Adipocyte (in vitro differentiated cells): ENCODE results near the gene DYRK1A.
"Not testable (repeated sequence)": the region's sequence is repeated elsewhere in the genome, so short reads cannot be mapped to it uniquely, and the experiment has no call there.

ENCODE experiments used
- DNase-seq: peaks from one replicate; pipeline ENCODE4 v3.0.0-alpha.2; 2015; ENCODE audit warnings: low read depth
- H3K27me3 ChIP-seq: replicated peaks from 2 replicates; pipeline ENCODE4 v1.7.0; 2013; ENCODE audit warnings: mild to moderate bottlenecking, low read length, moderate library complexity; ENCODE audit not compliant: control insufficient read depth, insufficient read depth
- H3K36me3 ChIP-seq: 2 replicates; pipeline ENCODE4 v1.7.0; 2013; ENCODE audit warnings: low read length, mild to moderate bottlenecking, moderate library complexity; ENCODE audit not compliant: control insufficient read depth, insufficient read depth, severe bottlenecking
- H3K4me1 ChIP-seq: 2 replicates; pipeline ENCODE4 v1.7.0; 2013; ENCODE audit warnings: mild to moderate bottlenecking, low read length, moderate library complexity; ENCODE audit not compliant: control insufficient read depth, insufficient read depth
- H3K4me3 ChIP-seq: 2 replicates; pipeline ENCODE4 v1.7.0; 2013; ENCODE audit warnings: mild to moderate bottlenecking, low read length, moderate library complexity
- H3K9ac ChIP-seq: 2 replicates; pipeline ENCODE4 v1.7.0; 2013; ENCODE audit warnings: mild to moderate bottlenecking, low read length, moderate library complexity
- H3K9me3 ChIP-seq: 2 replicates; pipeline ENCODE4 v1.7.0; 2013; ENCODE audit warnings: mild to moderate bottlenecking, low read length, moderate library complexity; ENCODE audit not compliant: control insufficient read depth

Gene DYRK1A

DNA sequence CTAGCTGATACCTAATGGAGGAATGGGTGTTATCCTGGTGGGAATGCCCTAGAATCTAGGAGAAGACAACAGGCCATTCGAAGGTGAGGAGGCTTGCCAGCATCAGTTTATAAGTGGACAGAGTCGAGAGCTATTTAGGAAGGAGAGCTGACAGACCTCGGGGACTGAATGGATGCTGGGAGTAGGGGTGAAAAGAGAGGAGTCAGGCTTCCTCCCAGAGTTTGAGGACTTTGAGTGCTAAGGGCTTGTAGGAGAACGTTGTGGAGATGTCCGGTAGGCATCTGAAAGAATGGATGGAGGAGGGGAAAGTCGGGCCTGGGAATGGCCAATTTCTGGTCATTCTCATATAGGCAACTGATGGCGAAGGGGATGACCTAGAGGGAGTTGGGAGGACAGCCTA is 155.1 kb downstream of the DYRK1A start:
- Histone ChIP-seq H3K4me1 (peaks cover 8% of the 10 kb centered on the region), H3K9me3 (no peaks in the 10 kb centered on the region), H3K36me3 (peaks cover 19% of the 10 kb centered on the region), H3K27me3 (no peaks in the 10 kb centered on the region), H3K4me3 (no peak overlapping the region), H3K9ac (no peak overlapping the region)
- DNase-seq, result no peak

DNA sequence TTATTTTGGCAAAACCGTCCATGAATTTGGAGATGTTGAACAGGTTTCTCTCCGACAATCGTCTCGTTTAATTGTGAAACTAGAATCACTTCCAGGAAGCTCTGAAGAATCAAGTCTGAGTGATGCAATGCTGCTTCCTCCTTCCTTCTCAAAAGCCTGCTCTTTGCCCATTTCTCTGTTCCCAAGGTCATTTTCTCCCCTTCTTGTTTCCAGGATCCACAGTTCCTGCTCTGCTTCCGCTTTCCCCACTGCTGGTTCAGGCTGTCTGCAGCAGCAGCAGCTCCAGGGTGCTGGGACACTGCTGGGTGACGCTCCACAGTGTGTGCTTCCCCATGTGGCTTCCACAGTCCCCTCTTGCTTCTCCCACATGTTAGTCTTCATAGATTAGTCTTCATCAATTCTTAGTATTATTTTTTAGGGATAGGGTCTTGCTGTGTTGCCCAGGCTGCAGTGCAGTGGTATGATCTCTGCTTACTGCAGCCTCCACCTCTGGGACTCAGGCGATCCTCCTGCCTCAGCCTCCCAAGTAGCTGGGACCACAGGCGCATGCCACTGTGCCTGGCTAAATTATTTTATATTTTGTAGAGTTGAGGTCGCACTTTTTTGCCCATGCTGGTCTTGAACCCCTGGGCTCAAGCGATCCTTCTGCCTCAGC is 156.2 kb downstream of the DYRK1A start:
- DNase-seq, result no peak
- H3K4me3 ChIP-seq, result no peak overlapping the region

DNA sequence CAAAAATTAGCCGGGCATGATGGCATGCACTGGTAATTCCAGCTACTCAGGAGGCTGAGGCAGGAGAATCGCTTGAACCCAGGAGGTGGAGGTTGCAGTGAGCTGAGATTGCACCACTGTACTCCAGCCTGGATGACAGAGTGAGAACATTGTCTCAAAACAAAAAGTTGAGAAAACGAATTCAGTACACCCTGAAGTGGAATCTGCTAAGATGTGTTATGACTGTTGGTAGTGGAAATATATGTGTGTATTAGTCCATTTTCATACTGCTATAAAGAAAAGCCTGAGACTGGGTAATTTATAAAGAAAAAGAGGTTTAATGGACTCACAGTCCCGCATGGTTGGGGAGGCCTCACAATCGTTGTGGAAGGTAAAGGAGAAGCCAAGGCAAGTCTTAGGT is 158.4 kb downstream of the DYRK1A start:
- H3K27me3 ChIP-seq, H3K4me1 ChIP-seq, DNase-seq, H3K4me3 ChIP-seq, H3K9ac ChIP-seq, H3K36me3 ChIP-seq, H3K9me3 ChIP-seq: not testable (repeated sequence)

More for the DNA sequence above, 156.2 kb downstream of the DYRK1A start:
- Histone ChIP-seq H3K4me1 (peaks cover 8% of the 10 kb centered on the region), H3K9ac (no peak overlapping the region), H3K36me3 (peaks cover 10% of the 10 kb centered on the region), H3K27me3 (no peaks in the 10 kb centered on the region), H3K9me3 (no peaks in the 10 kb centered on the region)

DNA sequence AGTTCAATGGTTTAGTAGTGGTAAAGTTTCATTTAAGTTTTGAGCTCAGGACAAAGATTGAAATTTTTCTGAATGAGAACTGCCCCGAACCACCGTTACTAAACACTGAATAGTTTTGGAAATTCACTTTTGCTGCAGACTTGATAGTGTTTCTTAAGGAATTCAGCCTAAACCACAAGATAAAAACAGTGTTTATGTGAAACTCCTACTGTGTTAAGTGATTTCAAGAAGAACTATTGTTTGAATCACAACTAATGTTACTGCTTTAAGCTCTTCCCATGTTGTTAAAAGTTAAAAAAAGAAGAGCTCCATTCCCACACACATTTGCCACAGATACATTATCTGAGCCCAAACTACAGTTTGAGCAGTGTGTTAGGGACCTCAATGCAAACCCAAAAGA is 159.2 kb downstream of the DYRK1A start:
- DNase-seq, result peak; percentile 15
- peaks cover 5% of the 10 kb centered on the region for H3K27me3 ChIP-seq
- no peak overlapping the region for H3K9ac ChIP-seq
- peaks cover 4% of the 10 kb centered on the region for H3K36me3 ChIP-seq
- no peaks in the 10 kb centered on the region for H3K9me3 ChIP-seq
- H3K4me3 ChIP-seq, result no peak overlapping the region
- peaks cover 4% of the 10 kb centered on the region for H3K4me1 ChIP-seq

DNA sequence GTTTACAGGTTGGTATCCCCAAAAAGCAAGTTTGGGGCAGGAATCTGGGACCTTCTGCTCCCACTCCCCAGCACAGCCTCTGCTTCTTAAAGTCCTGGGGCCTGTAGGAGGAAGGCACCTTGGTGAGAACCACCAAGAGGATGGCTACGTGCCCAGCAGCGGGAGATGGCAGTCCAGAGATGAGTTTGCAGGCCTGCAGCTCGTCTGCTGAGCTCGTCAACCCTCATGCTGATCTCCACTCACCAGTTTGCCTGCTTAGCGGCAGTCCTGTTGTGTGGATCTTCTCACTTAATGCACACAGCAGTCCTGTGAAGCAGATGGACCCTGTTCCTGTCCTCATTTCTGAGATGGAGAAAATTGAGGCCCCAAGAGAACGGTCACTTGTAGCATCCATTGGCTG is 160.5 kb downstream of the DYRK1A start:
- no peak for DNase-seq
- Histone ChIP-seq H3K27me3 (peaks cover 8% of the 10 kb centered on the region), H3K9ac (no peak overlapping the region), H3K9me3 (no peaks in the 10 kb centered on the region), H3K4me3 (no peak overlapping the region), H3K4me1 (peaks cover 15% of the 10 kb centered on the region), H3K36me3 (peaks cover under 1% of the 10 kb centered on the region)

DNA sequence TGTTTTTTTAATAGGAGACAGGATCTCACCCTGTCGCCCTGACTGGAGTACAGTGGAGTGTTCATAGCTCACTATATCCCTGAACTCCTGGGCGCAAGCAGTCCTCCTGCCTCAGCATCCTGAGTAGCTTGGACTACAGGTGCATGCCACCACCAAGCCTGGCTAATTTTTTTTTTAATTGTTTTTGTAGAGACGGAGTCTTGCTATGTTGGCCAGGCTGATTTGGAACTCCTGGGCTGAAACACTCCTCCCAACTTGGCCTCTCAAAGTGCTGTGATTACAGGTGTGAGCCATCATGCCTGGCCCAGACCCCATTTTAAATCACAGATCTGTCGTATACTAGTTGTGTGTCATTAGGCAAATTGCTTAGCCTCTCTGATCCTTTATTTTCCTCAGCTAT is 161.1 kb downstream of the DYRK1A start:
- Histone ChIP-seq H3K4me1 (peaks cover 15% of the 10 kb centered on the region), H3K27me3 (peaks cover 8% of the 10 kb centered on the region), H3K4me3 (no peak overlapping the region), H3K9me3 (no peaks in the 10 kb centered on the region), H3K9ac (no peak overlapping the region), H3K36me3 (no peaks in the 10 kb centered on the region)
- no peak for DNase-seq

DNA sequence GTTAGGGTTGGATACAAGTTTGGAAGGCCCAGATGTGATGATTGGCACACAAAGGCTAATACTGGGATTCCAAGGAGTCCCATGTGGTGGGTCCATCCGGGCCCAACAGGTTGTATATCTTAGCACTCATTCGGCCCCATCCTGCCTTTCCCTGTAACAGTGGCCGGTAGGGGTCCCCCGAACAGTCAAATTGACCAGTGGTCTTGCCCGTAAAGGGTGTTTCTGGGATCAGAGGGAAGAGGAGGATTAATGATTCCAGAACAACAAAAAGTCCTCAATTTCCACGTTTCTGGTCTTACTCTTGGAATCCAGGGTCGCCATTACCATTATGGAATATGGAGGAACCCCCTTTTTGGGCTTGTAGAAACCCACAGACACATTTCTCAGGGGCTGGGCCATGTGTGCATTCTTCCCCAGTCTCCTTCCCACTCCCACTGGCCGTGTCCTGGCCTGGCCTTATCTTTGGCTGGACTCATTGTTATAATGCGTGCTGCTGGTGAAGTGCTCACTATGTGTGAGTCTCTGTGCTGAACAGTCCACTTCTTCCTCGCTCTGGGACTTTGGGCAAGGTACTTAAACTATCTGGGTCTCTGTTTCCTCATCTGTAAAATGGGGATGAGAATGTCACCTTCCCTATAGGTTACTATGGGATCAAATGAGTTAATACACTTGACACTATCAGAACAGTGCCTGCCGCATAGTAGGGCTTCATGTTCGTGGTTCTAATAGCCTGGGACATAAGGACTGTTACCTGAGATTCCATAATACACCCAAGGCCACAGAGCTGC is 161.8 kb downstream of the DYRK1A start:
- peaks cover 15% of the 10 kb centered on the region for H3K4me1 ChIP-seq

DNA sequence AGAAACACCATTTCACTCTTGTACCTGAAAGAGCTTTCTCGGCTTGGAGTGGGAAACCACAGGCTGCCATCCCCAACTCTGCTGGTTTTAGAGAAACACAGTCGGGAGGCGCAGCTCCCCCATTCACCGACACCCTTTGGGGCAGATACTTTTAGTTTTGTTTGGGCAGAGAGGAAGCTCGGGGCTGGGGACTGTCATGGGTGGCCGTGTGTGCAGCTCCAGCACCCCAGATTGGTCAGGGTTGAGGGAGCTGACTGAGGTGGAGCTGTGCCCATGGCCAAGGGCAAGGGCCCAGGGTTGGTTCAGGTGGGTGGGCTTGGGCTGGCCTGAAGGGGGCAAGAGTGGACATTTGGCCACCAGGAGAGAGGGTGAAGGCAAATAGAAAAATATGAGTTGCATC is 163.1 kb downstream of the DYRK1A start:
- H3K4me1 ChIP-seq, result peaks cover 15% of the 10 kb centered on the region
- H3K4me3 ChIP-seq, result no peak overlapping the region
- H3K9ac ChIP-seq, result no peak overlapping the region
- H3K27me3 ChIP-seq, result peaks cover 22% of the 10 kb centered on the region
- DNase-seq, result no peak
- H3K36me3 ChIP-seq, result no peaks in the 10 kb centered on the region
- H3K9me3 ChIP-seq, result no peaks in the 10 kb centered on the region

More for the DNA sequence above, 161.8 kb downstream of the DYRK1A start:
- Histone ChIP-seq H3K4me3 (no peak overlapping the region), H3K9ac (no peak overlapping the region), H3K36me3 (no peaks in the 10 kb centered on the region), H3K9me3 (no peaks in the 10 kb centered on the region), H3K27me3 (peaks cover 13% of the 10 kb centered on the region)
- no peak for DNase-seq

DNA sequence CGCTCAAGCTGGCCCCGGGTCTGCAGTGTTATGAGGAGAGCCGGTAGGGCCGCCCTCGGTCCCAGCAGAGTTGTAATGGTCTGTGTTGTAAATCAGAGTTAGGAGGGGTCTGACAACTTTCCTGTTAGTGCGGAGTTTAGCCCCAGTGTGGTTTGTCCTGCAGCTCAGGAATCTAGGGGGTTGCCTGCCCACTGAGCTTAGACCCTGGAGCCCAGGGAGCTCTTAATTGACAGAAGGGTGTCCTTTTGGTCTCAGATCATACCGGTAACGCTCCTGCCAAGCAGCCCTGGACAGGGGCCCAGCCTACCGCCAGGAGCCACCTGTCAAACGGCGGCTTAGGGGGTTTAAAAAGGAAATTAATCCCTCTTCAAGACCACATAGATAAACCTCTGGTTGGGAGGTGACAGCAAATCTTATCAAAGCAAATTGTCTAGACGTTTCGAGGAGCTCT is 164.4 kb downstream of the DYRK1A start:
- DNase-seq, result no peak
- Histone ChIP-seq H3K4me3 (no peak overlapping the region), H3K27me3 (peaks cover 34% of the 10 kb centered on the region), H3K9me3 (peaks cover 12% of the 10 kb centered on the region), H3K4me1 (peaks cover 15% of the 10 kb centered on the region), H3K36me3 (no peaks in the 10 kb centered on the region), H3K9ac (no peak overlapping the region)

DNA sequence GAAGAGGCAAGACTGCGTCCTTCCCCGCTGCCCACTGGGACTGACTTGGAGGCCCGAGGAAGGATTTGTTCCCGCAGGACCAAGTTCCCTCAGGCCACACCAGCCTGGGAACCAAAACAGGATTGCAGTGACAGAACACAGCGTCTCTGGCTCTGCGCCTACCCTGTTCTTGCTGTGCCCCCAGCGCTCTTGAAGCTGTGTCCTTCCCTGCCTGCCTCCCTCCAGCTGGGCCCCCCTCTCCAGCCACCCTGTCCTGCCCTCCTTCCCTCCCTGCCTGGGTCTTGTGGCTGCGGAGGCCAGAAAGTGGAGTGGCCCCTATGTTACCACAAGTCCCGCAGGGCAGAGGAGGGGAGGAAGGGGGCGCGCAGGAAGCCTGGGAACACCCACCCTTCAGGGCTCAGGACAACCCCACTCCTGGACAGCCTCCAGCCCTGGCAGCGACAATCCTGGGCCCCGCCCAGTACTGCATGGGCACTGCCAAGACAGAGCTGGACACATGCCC is 164.9 kb downstream of the DYRK1A start:
- peaks cover 18% of the 10 kb centered on the region for H3K9me3 ChIP-seq
- peaks cover 15% of the 10 kb centered on the region for H3K4me1 ChIP-seq
- no peak overlapping the region for H3K9ac ChIP-seq
- peak; percentile 8 for DNase-seq
- no peaks in the 10 kb centered on the region for H3K36me3 ChIP-seq
- no peak overlapping the region for H3K4me3 ChIP-seq
- peaks cover 34% of the 10 kb centered on the region for H3K27me3 ChIP-seq

DNA sequence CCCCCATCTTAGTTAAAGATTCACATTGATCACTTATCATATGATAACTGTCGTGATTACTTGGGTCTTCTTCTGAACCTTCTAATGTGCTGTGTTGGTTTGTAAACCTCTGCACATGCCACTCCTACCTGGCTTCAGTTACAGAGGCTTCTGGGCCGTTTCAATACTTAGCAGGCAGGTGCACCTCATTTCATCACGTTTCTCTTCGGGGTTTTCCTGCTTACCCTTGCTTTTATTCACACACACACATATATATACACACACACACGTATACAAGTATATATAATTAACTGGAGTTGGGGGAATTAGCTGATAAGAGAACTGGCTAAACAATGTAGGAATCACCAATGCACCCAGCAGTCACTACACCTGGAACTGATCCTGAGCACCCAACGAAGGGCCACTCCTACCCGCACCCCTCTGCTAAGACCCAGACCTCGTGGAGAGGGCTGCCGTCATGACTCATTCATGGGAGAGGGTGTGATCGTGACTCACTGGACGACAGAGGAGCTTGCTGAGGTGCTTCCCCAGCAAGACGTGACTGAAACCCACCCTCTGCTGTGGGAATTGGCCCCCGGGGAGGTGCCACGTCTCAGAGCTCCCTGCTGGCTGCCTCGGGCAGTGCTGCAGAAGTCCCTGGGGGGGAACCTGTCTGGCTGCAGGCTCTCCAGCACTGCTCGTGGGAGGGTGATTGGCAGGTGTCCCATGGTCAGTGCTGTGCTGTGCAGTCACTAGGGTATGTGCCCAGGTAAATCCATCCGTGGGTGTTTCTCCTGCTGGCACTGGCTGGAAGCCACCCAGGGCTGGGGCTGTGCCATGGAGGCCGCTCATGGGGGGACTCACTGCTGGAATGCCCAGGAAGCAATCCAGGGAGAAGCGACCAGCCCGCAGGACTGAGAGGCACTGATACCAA is 166.6 kb downstream of the DYRK1A start:
- DNase-seq, result no peak
- H3K9ac ChIP-seq, result no peak overlapping the region
- peaks cover 15% of the 10 kb centered on the region for H3K4me1 ChIP-seq
- peaks cover 34% of the 10 kb centered on the region for H3K27me3 ChIP-seq
- peaks cover 24% of the 10 kb centered on the region for H3K9me3 ChIP-seq
- H3K4me3 ChIP-seq, result no peak overlapping the region
- H3K36me3 ChIP-seq, result no peaks in the 10 kb centered on the region
